Muscle of leg (tissue), 11 donors: ENCODE measurements around the gene LIN28B. TPM values are rescaled to one million over a fixed set of nuclear protein-coding genes. Genes with fewer than 3 reads are reported as not detected.
"Not testable (repeated sequence)": the region's sequence is repeated elsewhere in the genome, so short reads cannot be mapped to it uniquely, and the experiment has no call there.

Experiments used
- DNase-seq: peaks from one replicate; pipeline ENCODE4 v3.0.0; 2013
- H3K27ac ChIP-seq: one replicate; pipeline ENCODE4 v1.5.1; 2013; ENCODE audit warnings: mild to moderate bottlenecking, low read length, control low read depth
- H3K27me3 ChIP-seq: one replicate; pipeline ENCODE4 v1.6.1; 2013; ENCODE audit warnings: low read length; ENCODE audit not compliant: control insufficient read depth, insufficient read depth
- H3K36me3 ChIP-seq: one replicate; pipeline ENCODE4 v1.6.1; 2013; ENCODE audit warnings: low read length; ENCODE audit not compliant: control insufficient read depth, insufficient read depth
- H3K4me1 ChIP-seq: one replicate; pipeline ENCODE4 v1.6.1; 2013; ENCODE audit warnings: low read length; ENCODE audit not compliant: control insufficient read depth, insufficient read depth
- H3K4me3 ChIP-seq: one replicate; pipeline ENCODE4 v1.5.1; 2013; ENCODE audit warnings: low read length, control low read depth
- H3K9me3 ChIP-seq: replicated peaks from 2 replicates; pipeline ENCODE4 v1.6.1; 2013; ENCODE audit warnings: low read depth, low read length; ENCODE audit not compliant: control insufficient read depth
- WGBS: methylation state at CpG from one replicate; pipeline ENCODE4 v1.1.5; 2013; ENCODE audit warnings: missing lambda C conversion rate; ENCODE audit not compliant: insufficient coverage; 5-methylcytosine and 5-hydroxymethylcytosine counted together
- polyA plus RNA-seq, 8 donors: library from polyadenylated mRNA; unstranded; fragments of 120-200 nt; gene quantifications; one replicate each; pipeline versions ENCODE4 v1.2.1 to v1.2.3, GENCODE V29; 2013; ENCODE audit warnings: inconsistent platforms in 1 of 8, low replicate concordance in 1 of 8; ENCODE audit not compliant: insufficient read length in 8 of 8, insufficient read depth in 1 of 8
- total RNA-seq: library from RNA; stranded (reverse); fragments of 120-200 nt; gene quantifications from one replicate; pipeline ENCODE4 v1.2.4, GENCODE V29; 2013

The LIN28B gene
- total and polyA plus RNA-seq, 9 donors = 0.04 to 0.12 (median 0.09) TPM

DNA sequence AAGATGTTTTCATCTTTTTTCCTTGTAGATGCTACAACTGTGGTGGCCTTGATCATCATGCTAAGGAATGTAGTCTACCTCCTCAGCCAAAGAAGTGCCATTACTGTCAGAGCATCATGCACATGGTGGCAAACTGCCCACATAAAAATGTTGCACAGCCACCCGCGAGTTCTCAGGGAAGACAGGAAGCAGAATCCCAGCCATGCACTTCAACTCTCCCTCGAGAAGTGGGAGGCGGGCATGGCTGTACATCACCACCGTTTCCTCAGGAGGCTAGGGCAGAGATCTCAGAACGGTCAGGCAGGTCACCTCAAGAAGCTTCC lies 121.4 kb downstream of the LIN28B start:
- H3K27me3 ChIP-seq = no peaks in the 10 kb centered on the region
- no peak overlapping the region for H3K4me3 ChIP-seq
- H3K9me3 ChIP-seq = no peaks in the 10 kb centered on the region
- DNase-seq = no peak
- H3K36me3 ChIP-seq = no peaks in the 10 kb centered on the region
- WGBS = 63% methylated on average over 6 of the region's 6 CpGs
- H3K4me1 ChIP-seq = no peaks in the 10 kb centered on the region
- no peak overlapping the region for H3K27ac ChIP-seq

- H3K9me3 ChIP-seq = no peaks in the 10 kb centered on the region
- H3K27me3 ChIP-seq = no peaks in the 10 kb centered on the region
- no peak overlapping the region for H3K4me3 ChIP-seq
- H3K36me3 ChIP-seq = no peaks in the 10 kb centered on the region
- DNase-seq = peak; percentile 20
- H3K4me1 ChIP-seq = no peaks in the 10 kb centered on the region
- WGBS = 80% methylated on average over 4 of the region's 6 CpGs
- H3K27ac ChIP-seq = no peak overlapping the region
Observed at GRCh38 chr6:105080279-105080678, 123.4 kb downstream of the LIN28B start.

DNA sequence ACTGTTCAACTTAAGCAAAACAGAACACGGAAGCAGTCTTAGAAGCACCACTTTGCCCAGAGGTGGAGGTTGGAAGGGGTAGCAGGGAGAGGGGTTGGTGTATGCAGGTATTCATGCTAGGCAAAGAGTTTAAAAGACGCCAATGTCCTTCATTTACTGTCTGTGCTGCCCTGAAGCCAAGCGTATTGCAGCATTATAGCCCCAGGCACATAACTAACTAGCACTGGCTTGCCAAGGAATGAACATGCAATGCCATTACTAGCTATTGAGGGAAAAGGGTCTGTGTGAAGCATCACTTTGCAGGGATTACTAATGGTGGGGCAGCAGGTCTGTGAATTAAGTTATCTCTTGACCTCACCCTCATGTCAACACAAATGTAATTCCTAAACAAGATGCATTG lies 124.8 kb downstream of the LIN28B start:
- DNase-seq, H3K4me3 ChIP-seq, H3K27me3 ChIP-seq, H3K4me1 ChIP-seq, H3K36me3 ChIP-seq, H3K27ac ChIP-seq, H3K9me3 ChIP-seq: not testable (repeated sequence)
- 45% methylated on average over 3 of the region's 3 CpGs for WGBS

DNA sequence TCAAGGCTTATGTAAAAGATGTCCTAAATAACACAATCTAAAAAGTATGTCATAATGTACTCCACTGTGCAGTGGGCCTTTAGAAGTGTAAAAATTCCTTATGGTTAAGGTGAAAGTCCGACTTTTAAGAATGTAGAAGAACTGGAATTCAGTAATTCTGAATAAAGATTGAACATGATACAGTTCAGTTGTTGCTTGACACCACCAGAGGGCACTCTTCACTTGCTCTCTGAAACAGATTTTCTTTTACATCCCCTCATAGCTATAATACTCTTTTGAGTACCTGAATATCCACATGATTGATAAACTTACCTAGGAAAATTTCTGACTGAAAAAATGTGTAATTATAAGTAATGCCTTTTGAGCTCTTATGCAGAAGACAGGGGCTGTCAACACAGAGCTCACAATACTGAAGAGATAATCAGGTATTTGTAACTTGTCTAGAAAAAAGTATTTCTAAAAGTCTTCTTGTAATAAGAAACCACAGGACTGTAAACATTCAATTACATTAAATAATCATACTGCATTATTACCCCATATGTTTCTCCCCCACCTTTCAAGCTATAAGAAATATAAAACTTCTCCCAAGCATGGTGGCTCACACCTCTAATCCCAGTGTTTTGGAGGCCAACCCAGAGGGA lies 130.8 kb downstream of the LIN28B start:
- DNase-seq = peak; percentile 75
- no peaks in the 10 kb centered on the region for H3K36me3 ChIP-seq
- no peaks in the 10 kb centered on the region for H3K9me3 ChIP-seq
- no peak overlapping the region for H3K4me3 ChIP-seq
- no peaks in the 10 kb centered on the region for H3K4me1 ChIP-seq
- no peaks in the 10 kb centered on the region for H3K27me3 ChIP-seq
- H3K27ac ChIP-seq = no peak overlapping the region
- no CpG with 5 or more reads among the region's 1 CpG for WGBS

- no peaks in the 10 kb centered on the region for H3K9me3 ChIP-seq
- H3K4me3 ChIP-seq = no peak overlapping the region
- H3K27me3 ChIP-seq = no peaks in the 10 kb centered on the region
- no peak overlapping the region for H3K27ac ChIP-seq
- DNase-seq = no peak
- peaks cover 14% of the 10 kb centered on the region for H3K36me3 ChIP-seq
- no peaks in the 10 kb centered on the region for H3K4me1 ChIP-seq
- WGBS = 45% methylated on average over 4 of the region's 8 CpGs
Observed at GRCh38 chr6:105091140-105091829, 134.4 kb downstream of the LIN28B start.

DNA sequence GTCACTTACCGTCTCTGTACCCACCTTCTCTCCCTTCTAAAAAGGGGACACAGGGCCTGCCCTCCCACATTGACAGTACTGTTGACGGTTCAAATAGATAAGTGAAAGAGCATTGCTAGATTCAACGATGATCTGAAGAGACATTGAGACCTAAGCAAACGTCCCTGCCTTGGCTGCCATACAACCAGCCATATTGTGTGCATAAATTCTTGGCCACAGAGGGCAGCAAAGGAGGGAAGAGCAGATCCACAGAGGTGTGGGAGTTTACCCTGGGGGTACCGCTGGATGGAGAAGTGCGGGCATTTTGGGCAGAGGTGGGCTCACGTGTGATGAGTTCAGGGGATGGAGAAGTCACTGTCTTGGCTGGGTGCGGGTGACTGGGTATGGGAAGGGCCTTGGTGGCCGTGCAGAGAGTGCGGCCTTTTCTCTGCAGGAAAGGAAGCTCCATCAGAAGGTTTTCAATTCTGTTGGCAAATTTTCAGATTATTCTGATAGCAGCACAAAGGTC lies 137.3 kb downstream of the LIN28B start:
- Histone ChIP-seq H3K4me1 (no peaks in the 10 kb centered on the region), H3K9me3 (no peaks in the 10 kb centered on the region), H3K27ac (no peak overlapping the region), H3K27me3 (no peaks in the 10 kb centered on the region), H3K36me3 (peaks cover 27% of the 10 kb centered on the region), H3K4me3 (no peak overlapping the region)
- 93% methylated on average over 10 of the region's 10 CpGs for WGBS
- DNase-seq = no peak

GRCh38 chr6:105095139-105095538 lies 138.2 kb downstream of the LIN28B start:
- DNase-seq = no peak
- Histone ChIP-seq H3K4me3 (no peak overlapping the region), H3K36me3 (peaks cover 34% of the 10 kb centered on the region), H3K27me3 (no peaks in the 10 kb centered on the region), H3K27ac (no peak overlapping the region), H3K4me1 (no peaks in the 10 kb centered on the region), H3K9me3 (no peaks in the 10 kb centered on the region)
- WGBS = no CpG with 5 or more reads among the region's 3 CpGs

DNA sequence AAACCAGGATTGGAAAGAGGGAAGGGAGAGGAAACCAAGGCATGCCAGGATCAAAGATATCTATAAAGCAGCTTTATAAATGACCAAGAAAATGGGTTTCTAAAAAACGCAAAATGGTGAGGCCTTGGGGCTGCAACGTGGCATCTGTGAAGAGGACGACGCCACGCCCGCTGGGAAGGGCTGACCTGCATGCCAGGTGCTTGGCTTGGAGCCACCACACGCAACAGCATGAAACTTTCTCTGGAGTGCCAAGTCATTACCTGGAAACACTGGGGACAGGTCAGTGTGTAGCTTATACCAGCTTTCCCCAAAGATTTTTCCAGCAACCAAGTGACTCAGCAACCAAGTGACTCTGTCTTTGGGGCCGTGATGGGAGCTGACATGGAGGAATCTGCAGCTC lies 140.4 kb downstream of the LIN28B start:
- H3K27me3 ChIP-seq = no peaks in the 10 kb centered on the region
- H3K36me3 ChIP-seq = peaks cover 34% of the 10 kb centered on the region
- no peak overlapping the region for H3K27ac ChIP-seq
- no peak for DNase-seq
- no peaks in the 10 kb centered on the region for H3K9me3 ChIP-seq
- peaks cover 4% of the 10 kb centered on the region for H3K4me1 ChIP-seq
- 80% methylated on average over 8 of the region's 8 CpGs for WGBS
- H3K4me3 ChIP-seq = no peak overlapping the region

DNA sequence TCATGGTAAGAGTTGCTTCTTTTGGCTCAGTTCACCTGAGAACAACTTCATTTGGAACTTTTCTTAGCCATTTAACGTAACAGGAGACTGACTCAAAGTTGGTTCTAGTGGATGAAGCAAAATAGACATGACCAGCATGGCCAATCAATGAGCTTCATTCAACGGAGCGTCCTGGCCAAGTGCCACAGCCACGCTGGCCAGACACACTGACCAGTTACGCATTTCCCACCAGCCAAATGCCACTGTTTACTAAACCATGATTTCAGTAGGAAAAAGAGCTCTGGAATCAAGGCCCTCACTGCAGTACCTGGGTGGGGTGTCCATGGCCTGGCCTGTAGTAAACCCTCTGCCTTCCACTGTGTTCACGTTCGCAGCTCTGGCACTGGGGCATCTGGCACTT lies 142.5 kb downstream of the LIN28B start:
- no peak overlapping the region for H3K4me3 ChIP-seq
- peaks cover 28% of the 10 kb centered on the region for H3K36me3 ChIP-seq
- H3K4me1 ChIP-seq = peaks cover 5% of the 10 kb centered on the region
- 93% methylated on average over 7 of the region's 7 CpGs for WGBS
- no peaks in the 10 kb centered on the region for H3K27me3 ChIP-seq
- H3K9me3 ChIP-seq = no peaks in the 10 kb centered on the region
- H3K27ac ChIP-seq = no peak overlapping the region
- no peak for DNase-seq

DNA sequence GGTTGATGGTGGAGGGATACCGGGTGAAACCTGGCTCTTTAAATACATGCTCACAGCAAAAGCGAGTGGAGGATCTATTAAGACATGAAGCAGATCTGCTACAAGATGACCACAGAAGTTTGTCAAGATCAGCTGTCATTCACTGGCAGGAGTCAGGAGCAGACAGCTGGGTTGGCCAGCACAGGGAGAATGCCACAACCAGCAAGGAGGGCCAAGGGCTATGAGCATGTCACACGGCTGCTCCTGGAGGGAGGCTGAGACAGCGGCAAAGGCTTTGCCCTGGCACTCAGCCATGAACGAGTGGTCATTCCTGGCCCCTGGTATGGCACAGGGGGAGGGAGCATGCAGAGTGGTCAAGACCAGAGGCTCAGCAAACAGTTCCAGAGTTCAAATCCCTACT lies 145.3 kb downstream of the LIN28B start:
- H3K36me3 ChIP-seq = peaks cover 26% of the 10 kb centered on the region
- no peaks in the 10 kb centered on the region for H3K27me3 ChIP-seq
- peaks cover 8% of the 10 kb centered on the region for H3K4me1 ChIP-seq
- peak overlapping the region; percentile 52 for H3K27ac ChIP-seq
- no peaks in the 10 kb centered on the region for H3K9me3 ChIP-seq
- DNase-seq = peak; percentile 45
- WGBS = 87% methylated on average over 4 of the region's 5 CpGs
- no peak overlapping the region for H3K4me3 ChIP-seq
